Activated naive CD8-positive, alpha-beta T cell treated with anti-CD3 and anti-CD28 coated beads for 36 hours (primary cell): Measurements from ENCODE around the gene MYO1D. TPM values are rescaled to one million over a fixed set of nuclear protein-coding genes. Genes with fewer than 3 reads are reported as not detected.
A peak's percentile ranks its signal among the peaks of the same experiment; 100 is the strongest.

Experiments used
- DNase-seq: peaks from one replicate; pipeline ENCODE4 v3.0.0; 2021
- H3K27ac Mint-ChIP-seq: one replicate; pipeline ENCODE4 v1.8.0; 2022; ENCODE audit warnings: mild to moderate bottlenecking, moderate library complexity, mixed read lengths
- H3K27me3 Mint-ChIP-seq: one replicate; pipeline ENCODE4 v1.8.0; 2022; ENCODE audit warnings: mild to moderate bottlenecking, mixed read lengths
- H3K36me3 Mint-ChIP-seq: one replicate; pipeline ENCODE4 v1.8.0; 2021; ENCODE audit warnings: mild to moderate bottlenecking, mixed read lengths
- H3K4me1 Mint-ChIP-seq: one replicate; pipeline ENCODE4 v1.8.0; 2021; ENCODE audit warnings: mixed read lengths
- H3K4me3 Mint-ChIP-seq: one replicate; pipeline ENCODE4 v1.8.0; 2022; ENCODE audit warnings: mild to moderate bottlenecking, moderate library complexity, mixed read lengths
- H3K9me3 Mint-ChIP-seq: one replicate; pipeline ENCODE4 v1.8.0; 2022; ENCODE audit warnings: mixed read lengths
- total RNA-seq, 2 experiments: library from RNA; stranded (reverse); gene quantifications; one replicate each; pipeline ENCODE4 v1.2.3, GENCODE V29; 2021

The MYO1D gene
- total RNA-seq, 2 experiments from 2014 or later = 7.0 to 7.8 TPM

GRCh38 chr17:32566303-32566702 is 310.6 kb downstream of the MYO1D start:
- H3K4me3 Mint-ChIP-seq = no peak overlapping the region
- no peak overlapping the region for H3K27ac Mint-ChIP-seq
- H3K9me3 Mint-ChIP-seq = no peaks in the 10 kb centered on the region
- H3K27me3 Mint-ChIP-seq = no peaks in the 10 kb centered on the region
- no peak for DNase-seq
- H3K36me3 Mint-ChIP-seq = no peaks in the 10 kb centered on the region
- H3K4me1 Mint-ChIP-seq = peaks cover 27% of the 10 kb centered on the region

GRCh38 chr17:32565401-32565800 is 311.5 kb downstream of the MYO1D start:
- Mint-ChIP-seq H3K36me3 (no peaks in the 10 kb centered on the region), H3K4me1 (peaks cover 20% of the 10 kb centered on the region), H3K27ac (no peak overlapping the region), H3K27me3 (no peaks in the 10 kb centered on the region), H3K9me3 (no peaks in the 10 kb centered on the region), H3K4me3 (no peak overlapping the region)
- no peak for DNase-seq

GRCh38 chr17:32564325-32564724 is 312.6 kb downstream of the MYO1D start:
- Mint-ChIP-seq H3K36me3 (no peaks in the 10 kb centered on the region), H3K4me3 (no peak overlapping the region), H3K27ac (no peak overlapping the region), H3K27me3 (no peaks in the 10 kb centered on the region), H3K4me1 (peaks cover 12% of the 10 kb centered on the region), H3K9me3 (no peaks in the 10 kb centered on the region)
- DNase-seq = no peak

GRCh38 chr17:32563583-32563982 is 313.3 kb downstream of the MYO1D start:
- H3K36me3 Mint-ChIP-seq = no peaks in the 10 kb centered on the region
- peaks cover 19% of the 10 kb centered on the region for H3K4me1 Mint-ChIP-seq
- DNase-seq = no peak
- H3K27ac Mint-ChIP-seq = no peak overlapping the region
- no peaks in the 10 kb centered on the region for H3K27me3 Mint-ChIP-seq
- H3K4me3 Mint-ChIP-seq = no peak overlapping the region
- no peaks in the 10 kb centered on the region for H3K9me3 Mint-ChIP-seq

GRCh38 chr17:32558997-32559650 is 317.8 kb downstream of the MYO1D start:
- Mint-ChIP-seq H3K4me1 (peaks cover 33% of the 10 kb centered on the region), H3K27ac (no peak overlapping the region)

GRCh38 chr17:32558326-32558955 is 318.5 kb downstream of the MYO1D start:
- Mint-ChIP-seq H3K4me3 (peak overlapping the region; percentile 34), H3K9me3 (no peaks in the 10 kb centered on the region), H3K4me1 (peaks cover 33% of the 10 kb centered on the region), H3K27ac (peak overlapping the region; percentile 71), H3K36me3 (no peaks in the 10 kb centered on the region), H3K27me3 (no peaks in the 10 kb centered on the region)
- DNase-seq = no peak

More at GRCh38 chr17:32558997-32559650, 317.8 kb downstream of the MYO1D start:
- no peak for DNase-seq
- Mint-ChIP-seq H3K27me3 (no peaks in the 10 kb centered on the region), H3K4me3 (no peak overlapping the region), H3K9me3 (no peaks in the 10 kb centered on the region), H3K36me3 (no peaks in the 10 kb centered on the region)

- Mint-ChIP-seq H3K4me3 (no peak overlapping the region), H3K27ac (no peak overlapping the region), H3K36me3 (peaks cover 4% of the 10 kb centered on the region)
Observed at GRCh38 chr17:32555611-32556310, 321.2 kb downstream of the MYO1D start.

GRCh38 chr17:32553168-32553567 is 323.8 kb downstream of the MYO1D start:
- no peak for DNase-seq
- no peak overlapping the region for H3K4me3 Mint-ChIP-seq
- H3K27me3 Mint-ChIP-seq = no peaks in the 10 kb centered on the region
- H3K27ac Mint-ChIP-seq = no peak overlapping the region
- peaks cover 46% of the 10 kb centered on the region for H3K4me1 Mint-ChIP-seq
- H3K36me3 Mint-ChIP-seq = peaks cover 4% of the 10 kb centered on the region
- peaks cover 2% of the 10 kb centered on the region for H3K9me3 Mint-ChIP-seq

More at GRCh38 chr17:32555611-32556310, 321.2 kb downstream of the MYO1D start:
- Mint-ChIP-seq H3K4me1 (peaks cover 54% of the 10 kb centered on the region), H3K27me3 (no peaks in the 10 kb centered on the region), H3K9me3 (peaks cover 2% of the 10 kb centered on the region)
- DNase-seq = no peak

GRCh38 chr17:32552280-32552679 is 324.6 kb downstream of the MYO1D start:
- H3K4me3 Mint-ChIP-seq = no peak overlapping the region
- no peaks in the 10 kb centered on the region for H3K27me3 Mint-ChIP-seq
- H3K4me1 Mint-ChIP-seq = peaks cover 42% of the 10 kb centered on the region
- H3K27ac Mint-ChIP-seq = no peak overlapping the region
- no peak for DNase-seq
- H3K9me3 Mint-ChIP-seq = peaks cover 2% of the 10 kb centered on the region
- peaks cover 4% of the 10 kb centered on the region for H3K36me3 Mint-ChIP-seq

GRCh38 chr17:32551186-32551955 is 325.6 kb downstream of the MYO1D start:
- peak overlapping the region; percentile 27 for H3K4me3 Mint-ChIP-seq
- H3K27me3 Mint-ChIP-seq = no peaks in the 10 kb centered on the region
- H3K4me1 Mint-ChIP-seq = peaks cover 40% of the 10 kb centered on the region
- peak overlapping the region; percentile 59 for H3K27ac Mint-ChIP-seq
- DNase-seq = no peak
- peaks cover 4% of the 10 kb centered on the region for H3K36me3 Mint-ChIP-seq
- peaks cover 2% of the 10 kb centered on the region for H3K9me3 Mint-ChIP-seq

- no peak overlapping the region for H3K27ac Mint-ChIP-seq
- peaks cover 4% of the 10 kb centered on the region for H3K36me3 Mint-ChIP-seq
- H3K4me3 Mint-ChIP-seq = no peak overlapping the region
- peaks cover 32% of the 10 kb centered on the region for H3K4me1 Mint-ChIP-seq
- DNase-seq = no peak
- H3K27me3 Mint-ChIP-seq = no peaks in the 10 kb centered on the region
- peaks cover 2% of the 10 kb centered on the region for H3K9me3 Mint-ChIP-seq
Observed at GRCh38 chr17:32549559-32549958, 327.4 kb downstream of the MYO1D start.

- Mint-ChIP-seq H3K27ac (no peak overlapping the region), H3K36me3 (no peaks in the 10 kb centered on the region), H3K27me3 (no peaks in the 10 kb centered on the region), H3K4me3 (no peak overlapping the region), H3K9me3 (no peaks in the 10 kb centered on the region), H3K4me1 (peaks cover 6% of the 10 kb centered on the region)
- no peak for DNase-seq
Observed at GRCh38 chr17:32546031-32546444, 330.9 kb downstream of the MYO1D start.

GRCh38 chr17:32542186-32542585 is 334.7 kb downstream of the MYO1D start:
- peaks cover 1% of the 10 kb centered on the region for H3K36me3 Mint-ChIP-seq
- H3K9me3 Mint-ChIP-seq = peaks cover 2% of the 10 kb centered on the region
- no peak for DNase-seq
- H3K4me1 Mint-ChIP-seq = no peaks in the 10 kb centered on the region
- H3K27me3 Mint-ChIP-seq = no peaks in the 10 kb centered on the region
- H3K27ac Mint-ChIP-seq = no peak overlapping the region
- no peak overlapping the region for H3K4me3 Mint-ChIP-seq

GRCh38 chr17:32541640-32542039 is 335.3 kb downstream of the MYO1D start:
- no peak for DNase-seq
- Mint-ChIP-seq H3K4me3 (no peak overlapping the region), H3K4me1 (peaks cover 3% of the 10 kb centered on the region), H3K9me3 (peaks cover 2% of the 10 kb centered on the region), H3K27ac (no peak overlapping the region), H3K36me3 (peaks cover 1% of the 10 kb centered on the region), H3K27me3 (no peaks in the 10 kb centered on the region)
